ENCODE data around the gene ATP8B4. TPM values are rescaled to one million over a fixed set of nuclear protein-coding genes. Genes with fewer than 3 reads are reported as not detected.
"Not testable (repeated sequence)": the region's sequence is repeated elsewhere in the genome, so short reads cannot be mapped to it uniquely, and the experiment has no call there.

Gene ATP8B4
- polyA plus RNA-seq, 3 donors = 6.1 to 9.6 (median 6.8) TPM

DNA sequence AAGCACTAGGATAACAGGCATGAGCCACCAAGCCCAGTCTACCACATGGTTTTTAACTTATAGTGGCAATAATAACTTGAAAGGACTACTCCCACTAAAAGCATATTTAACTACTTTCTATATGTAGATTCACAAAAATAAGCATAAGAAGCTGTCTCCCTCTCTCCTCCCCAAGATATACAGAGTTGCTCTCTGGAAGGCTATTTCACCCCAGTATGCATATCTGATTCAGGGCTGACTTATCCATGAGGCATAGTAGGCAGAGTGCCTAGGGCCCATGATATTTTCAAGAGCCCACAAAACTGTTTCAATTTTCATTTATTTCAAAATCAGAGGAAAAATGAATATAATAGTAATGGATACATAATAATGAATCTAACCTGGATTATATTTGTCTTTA is 20.5 kb downstream of the ATP8B4 start:
- intact Hi-C loops (cut with micrococcal nuclease) = loop anchor here in 1 of 2 donors (2.0 kb wide), 1 partner anchor 18 kb away; no protein-coding TSS in a partner anchor
- Histone ChIP-seq H3K4me1 (ENCODE audit: control insufficient read depth in 1 of 2, insufficient read depth in 2 of 2, low read length in 2 of 2) (peaks cover 20 to 45% of the 10 kb centered on the region in 2 donors), H3K27me3 (ENCODE audit: control insufficient read depth in 2 of 2, insufficient read depth in 2 of 2, low read length in 2 of 2) (no peaks in the 10 kb centered on the region), H4K20me1 (ENCODE audit: insufficient read depth, low read length) (no peaks in the 10 kb centered on the region), H3K9ac (ENCODE audit: insufficient read depth, low read length, poor library complexity, severe bottlenecking) (no peak overlapping the region), H3K79me2 (ENCODE audit: insufficient read depth, low read length) (peaks cover 100% of the 10 kb centered on the region), H3K4me2 (replicated peaks; ENCODE audit: extremely low read depth, low read length, poor library complexity, severe bottlenecking) (no peak overlapping the region), H3K9me3 (replicated peaks in 1 of 2; ENCODE audit: control insufficient read depth in 1 of 2, insufficient read depth in 1 of 2, low read length in 2 of 2) (peaks cover 0 to 5% of the 10 kb centered on the region in 2 donors), H3K4me3 (replicated peaks in 1 of 3; ENCODE audit: low read depth in 2 of 3, low read length in 3 of 3) (no peak overlapping the region), H2AFZ (ENCODE audit: insufficient read depth, low read depth, low read length, poor library complexity, severe bottlenecking) (no peak overlapping the region), H3K27ac (ENCODE audit: low read depth in 1 of 2, low read length in 2 of 2) (peak overlapping the region in 1 of 2 donors; percentile 72), H3K36me3 (replicated peaks in 1 of 2; ENCODE audit: control insufficient read depth in 1 of 2, insufficient read depth in 2 of 2, low read length in 2 of 2) (peaks cover 0 to 11% of the 10 kb centered on the region in 2 donors)
- peaks cover 9 to 17% (median 13%) of the 10 kb centered on the region in 7 donors for H3K9me3 Mint-ChIP-seq
- H3K4me3 Mint-ChIP-seq = no peak overlapping the region
- H3K27ac Mint-ChIP-seq = peak overlapping the region in 6 of 7 donors; percentile 64 to 90 (median 78)
- no peaks in the 10 kb centered on the region for H3K27me3 Mint-ChIP-seq (ENCODE audit: low read depth in 3 of 3)
- DNase-seq = no peak
- H3K36me3 Mint-ChIP-seq = peaks cover 26 to 33% of the 10 kb centered on the region in 2 donors
- peaks cover 60% of the 10 kb centered on the region for H3K4me1 Mint-ChIP-seq
- TF ChIP-seq, protein P1, sequence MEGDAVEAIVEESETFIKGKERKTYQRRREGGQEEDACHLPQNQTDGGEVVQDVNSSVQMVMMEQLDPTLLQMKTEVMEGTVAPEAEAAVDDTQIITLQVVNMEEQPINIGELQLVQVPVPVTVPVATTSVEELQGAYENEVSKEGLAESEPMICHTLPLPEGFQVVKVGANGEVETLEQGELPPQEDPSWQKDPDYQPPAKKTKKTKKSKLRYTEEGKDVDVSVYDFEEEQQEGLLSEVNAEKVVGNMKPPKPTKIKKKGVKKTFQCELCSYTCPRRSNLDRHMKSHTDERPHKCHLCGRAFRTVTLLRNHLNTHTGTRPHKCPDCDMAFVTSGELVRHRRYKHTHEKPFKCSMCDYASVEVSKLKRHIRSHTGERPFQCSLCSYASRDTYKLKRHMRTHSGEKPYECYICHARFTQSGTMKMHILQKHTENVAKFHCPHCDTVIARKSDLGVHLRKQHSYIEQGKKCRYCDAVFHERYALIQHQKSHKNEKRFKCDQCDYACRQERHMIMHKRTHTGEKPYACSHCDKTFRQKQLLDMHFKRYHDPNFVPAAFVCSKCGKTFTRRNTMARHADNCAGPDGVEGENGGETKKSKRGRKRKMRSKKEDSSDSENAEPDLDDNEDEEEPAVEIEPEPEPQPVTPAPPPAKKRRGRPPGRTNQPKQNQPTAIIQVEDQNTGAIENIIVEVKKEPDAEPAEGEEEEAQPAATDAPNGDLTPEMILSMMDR (IDR thresholded peaks at IDR 0.05) = no peak

- Mint-ChIP-seq H3K4me1 (peaks cover 47% of the 10 kb centered on the region), H3K36me3 (peaks cover 17 to 21% of the 10 kb centered on the region in 2 donors), H3K4me3 (peak overlapping the region; percentile 73 to 81), H3K27ac (peak overlapping the region; percentile 84 to 98 (median 92)), H3K27me3 (ENCODE audit: low read depth in 3 of 3) (no peaks in the 10 kb centered on the region), H3K9me3 (peaks cover 0 to 7% (median 4%) of the 10 kb centered on the region in 7 donors)
- Histone ChIP-seq H3K4me1 (ENCODE audit: control insufficient read depth in 1 of 2, insufficient read depth in 2 of 2, low read length in 2 of 2) (peaks cover 20 to 40% of the 10 kb centered on the region in 2 donors), H3K79me2 (ENCODE audit: insufficient read depth, low read length) (peaks cover 100% of the 10 kb centered on the region), H3K4me2 (replicated peaks; ENCODE audit: extremely low read depth, low read length, poor library complexity, severe bottlenecking) (peak overlapping the region; percentile 64), H3K9ac (ENCODE audit: insufficient read depth, low read length, poor library complexity, severe bottlenecking) (peak overlapping the region; percentile 36), H2AFZ (ENCODE audit: insufficient read depth, low read depth, low read length, poor library complexity, severe bottlenecking) (peak overlapping the region; percentile 43), H3K4me3 (replicated peaks in 1 of 3; ENCODE audit: low read depth in 2 of 3, low read length in 3 of 3) (peak overlapping the region in 2 of 3 experiments; percentile 27 to 50), H4K20me1 (ENCODE audit: insufficient read depth, low read length) (no peaks in the 10 kb centered on the region), H3K9me3 (replicated peaks in 1 of 2; ENCODE audit: control insufficient read depth in 1 of 2, insufficient read depth in 1 of 2, low read length in 2 of 2) (no peaks in the 10 kb centered on the region), H3K36me3 (replicated peaks in 1 of 2; ENCODE audit: control insufficient read depth in 1 of 2, insufficient read depth in 2 of 2, low read length in 2 of 2) (peaks cover 0 to 6% of the 10 kb centered on the region in 2 donors), H3K27me3 (ENCODE audit: control insufficient read depth in 2 of 2, insufficient read depth in 2 of 2, low read length in 2 of 2) (no peaks in the 10 kb centered on the region), H3K27ac (ENCODE audit: low read depth in 1 of 2, low read length in 2 of 2) (peak overlapping the region; percentile 48 to 77)
- no CpG with 5 or more reads among the region's 8 CpGs for WGBS (ENCODE audit: insufficient coverage)
- intact Hi-C loops (cut with micrococcal nuclease) = no loop called here
- DNase-seq = peak; percentile 31 to 48 (median 38)
- TF ChIP-seq, protein P1 (IDR thresholded peaks at IDR 0.05) = no peak
Observed at GRCh38 chr15:50095938-50096821, 22.9 kb downstream of the ATP8B4 start.

DNA sequence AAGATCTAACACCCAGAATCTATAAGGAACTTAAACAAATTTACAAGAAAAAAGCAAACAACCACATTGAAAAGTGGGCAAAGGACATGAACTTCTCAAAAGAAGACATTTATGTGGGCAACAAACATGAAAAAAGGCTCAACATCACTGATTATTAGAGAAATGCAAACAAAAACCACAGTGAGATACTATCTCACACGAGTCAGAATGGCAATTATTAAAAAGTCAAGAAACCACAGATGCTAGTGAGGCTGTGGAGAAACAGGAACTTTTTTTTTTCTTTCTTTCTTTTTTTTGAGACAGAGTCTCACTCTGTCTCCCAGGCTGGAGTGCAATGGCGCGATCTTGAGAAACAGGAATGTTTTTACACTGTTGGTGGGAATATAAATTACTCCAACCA is 29.6 kb downstream of the ATP8B4 start:
- Mint-ChIP-seq H3K36me3 (peaks cover 14 to 15% of the 10 kb centered on the region in 2 donors), H3K9me3 (peaks cover 0 to 12% (median 4%) of the 10 kb centered on the region in 7 donors), H3K27ac (peak overlapping the region; percentile 72 to 91 (median 88)), H3K4me1 (peaks cover 34% of the 10 kb centered on the region), H3K4me3 (peak overlapping the region; percentile 65 to 81)
- H3K27me3 Mint-ChIP-seq (ENCODE audit: low read depth in 3 of 3); H3K9ac ChIP-seq (ENCODE audit: insufficient read depth, low read length, poor library complexity, severe bottlenecking); H4K20me1 ChIP-seq (ENCODE audit: insufficient read depth, low read length); intact Hi-C loops (cut with micrococcal nuclease); H3K9me3 ChIP-seq (replicated peaks in 1 of 2; ENCODE audit: control insufficient read depth in 1 of 2, insufficient read depth in 1 of 2, low read length in 2 of 2); H3K36me3 ChIP-seq (replicated peaks in 1 of 2; ENCODE audit: control insufficient read depth in 1 of 2, insufficient read depth in 2 of 2, low read length in 2 of 2); DNase-seq; H3K27me3 ChIP-seq (ENCODE audit: control insufficient read depth in 2 of 2, insufficient read depth in 2 of 2, low read length in 2 of 2): not testable (repeated sequence)
- H3K27ac ChIP-seq (ENCODE audit: low read depth in 1 of 2, low read length in 2 of 2) = peak overlapping the region in 1 of 2 donors; percentile 80
- no CpG with 5 or more reads among the region's 3 CpGs for WGBS (ENCODE audit: insufficient coverage)
- peak overlapping the region; percentile 26 to 47 (median 44) for H3K4me3 ChIP-seq (replicated peaks in 1 of 3; ENCODE audit: low read depth in 2 of 3, low read length in 3 of 3)
- peak overlapping the region; percentile 7 for H3K4me2 ChIP-seq (replicated peaks; ENCODE audit: extremely low read depth, low read length, poor library complexity, severe bottlenecking)
- peaks cover 82% of the 10 kb centered on the region for H3K79me2 ChIP-seq (ENCODE audit: insufficient read depth, low read length)
- H2AFZ ChIP-seq (ENCODE audit: insufficient read depth, low read depth, low read length, poor library complexity, severe bottlenecking) = peak overlapping the region; percentile 44
- peaks cover 2 to 12% of the 10 kb centered on the region in 2 donors for H3K4me1 ChIP-seq (ENCODE audit: control insufficient read depth in 1 of 2, insufficient read depth in 2 of 2, low read length in 2 of 2)

All from CD14-positive monocyte (primary cell).